ENCODE data around the gene TMEM98.
A peak's percentile ranks its signal among the peaks of the same experiment; 100 is the strongest.
"Not testable (repeated sequence)": the region's sequence is repeated elsewhere in the genome, so short reads cannot be mapped to it uniquely, and the experiment has no call there.

TMEM98 gene

GRCh38 chr17:32964541-32964940, 36.6 kb downstream of the TMEM98 start:
- Mint-ChIP-seq H3K27ac (no peak overlapping the region), H3K36me3 (ENCODE audit: low read depth) (no peaks in the 10 kb centered on the region), H3K4me3 (no peak overlapping the region), H3K9me3 (peaks cover 7% of the 10 kb centered on the region), H3K27me3 (ENCODE audit: low read depth) (peaks cover 14% of the 10 kb centered on the region), H3K4me1 (peaks cover 6% of the 10 kb centered on the region)
- no peak for TF ChIP-seq CTCF (IDR thresholded peaks at IDR 0.05; ENCODE audit: unreplicated experiment in 3 of 3)

- H3K4me3 Mint-ChIP-seq; H3K27me3 Mint-ChIP-seq (ENCODE audit: low read depth); H3K27ac Mint-ChIP-seq; H3K36me3 Mint-ChIP-seq (ENCODE audit: low read depth); H3K4me1 Mint-ChIP-seq: not testable (repeated sequence)
- H3K9me3 Mint-ChIP-seq: peaks cover 10% of the 10 kb centered on the region
Measured at GRCh38 chr17:32969231-32969630, 41.3 kb downstream of the TMEM98 start.

GRCh38 chr17:32970281-32970680, 42.3 kb downstream of the TMEM98 start:
- H3K4me3 Mint-ChIP-seq: no peak overlapping the region
- no peaks in the 10 kb centered on the region for H3K36me3 Mint-ChIP-seq (ENCODE audit: low read depth)
- H3K9me3 Mint-ChIP-seq: peaks cover 10% of the 10 kb centered on the region
- H3K4me1 Mint-ChIP-seq: peaks cover 7% of the 10 kb centered on the region
- peak overlapping the region in 1 of 3 experiments; percentile 86 for H3K27ac Mint-ChIP-seq
- no peaks in the 10 kb centered on the region for H3K27me3 Mint-ChIP-seq (ENCODE audit: low read depth)
- TF ChIP-seq CTCF (IDR thresholded peaks at IDR 0.05; ENCODE audit: unreplicated experiment in 3 of 3): no peak

- H3K27me3 Mint-ChIP-seq (ENCODE audit: low read depth): no peaks in the 10 kb centered on the region
- TF ChIP-seq CTCF (IDR thresholded peaks at IDR 0.05; ENCODE audit: unreplicated experiment in 3 of 3): no peak
Measured at GRCh38 chr17:32971171-32971570, 43.2 kb downstream of the TMEM98 start.

GRCh38 chr17:32976131-32976530, 48.2 kb downstream of the TMEM98 start:
- H3K36me3 Mint-ChIP-seq (ENCODE audit: low read depth): no peaks in the 10 kb centered on the region
- H3K27ac Mint-ChIP-seq: no peak overlapping the region
- TF ChIP-seq CTCF (IDR thresholded peaks at IDR 0.05; ENCODE audit: unreplicated experiment in 3 of 3): no peak
- H3K4me1 Mint-ChIP-seq: no peaks in the 10 kb centered on the region
- no peaks in the 10 kb centered on the region for H3K27me3 Mint-ChIP-seq (ENCODE audit: low read depth)
- no peak overlapping the region for H3K4me3 Mint-ChIP-seq
- peaks cover 9% of the 10 kb centered on the region for H3K9me3 Mint-ChIP-seq

More at GRCh38 chr17:32971171-32971570, 43.2 kb downstream of the TMEM98 start:
- Mint-ChIP-seq H3K4me1 (peaks cover 7% of the 10 kb centered on the region), H3K27ac (no peak overlapping the region), H3K4me3 (no peak overlapping the region), H3K36me3 (ENCODE audit: low read depth) (no peaks in the 10 kb centered on the region), H3K9me3 (peaks cover 10% of the 10 kb centered on the region)

GRCh38 chr17:32976605-32977004, 48.7 kb downstream of the TMEM98 start:
- Mint-ChIP-seq H3K9me3 (peaks cover 9% of the 10 kb centered on the region), H3K36me3 (ENCODE audit: low read depth) (no peaks in the 10 kb centered on the region), H3K4me1 (no peaks in the 10 kb centered on the region), H3K27ac (no peak overlapping the region), H3K4me3 (no peak overlapping the region), H3K27me3 (ENCODE audit: low read depth) (no peaks in the 10 kb centered on the region)
- TF ChIP-seq CTCF (IDR thresholded peaks at IDR 0.05; ENCODE audit: unreplicated experiment in 3 of 3): no peak

Measured in nephron (organoid).